Parathyroid adenoma (tissue), 2 donors: ENCODE data around the gene C16orf74.

Experiments used
- H2AFZ ChIP-seq: fragments of 300-600 bp; sonication (generic); one replicate; pipeline ENCODE4 v1.7.0; 2017; ENCODE audit warnings: antibody characterized with exemption, mild to moderate bottlenecking
- H3K27ac ChIP-seq: fragments of 300-600 bp; sonication (generic); one replicate; pipeline ENCODE4 v1.7.0; 2017
- H3K27me3 ChIP-seq: fragments of 300-600 bp; sonication (generic); one replicate; pipeline ENCODE4 v1.7.0; 2017; ENCODE audit warnings: low read length; ENCODE audit not compliant: control insufficient read depth, insufficient read depth
- H3K36me3 ChIP-seq: fragments of 300-600 bp; sonication (generic); one replicate; pipeline ENCODE4 v1.7.0; 2017; ENCODE audit warnings: low read length; ENCODE audit not compliant: control insufficient read depth, insufficient read depth
- H3K4me1 ChIP-seq: fragments of 300-600 bp; sonication (generic); one replicate; pipeline ENCODE4 v1.7.0; 2017; ENCODE audit warnings: control low read depth
- H3K4me2 ChIP-seq: fragments of 300-600 bp; sonication (generic); one replicate; pipeline ENCODE4 v1.7.0; 2017; ENCODE audit warnings: low read length
- H3K4me3 ChIP-seq: fragments of 300-600 bp; sonication (generic); one replicate; pipeline ENCODE4 v1.7.0; 2017; ENCODE audit warnings: low read depth, low read length
- H3K79me2 ChIP-seq: fragments of 300-600 bp; sonication (generic); one replicate; pipeline ENCODE4 v1.7.0; 2017; ENCODE audit warnings: control low read depth
- H3K9ac ChIP-seq: fragments of 300-600 bp; sonication (generic); one replicate; pipeline ENCODE4 v1.7.0; 2017; ENCODE audit warnings: mild to moderate bottlenecking
- H3K9me3 ChIP-seq: fragments of 300-600 bp; sonication (generic); one replicate; pipeline ENCODE4 v1.7.0; 2017; ENCODE audit warnings: low read length; ENCODE audit not compliant: control insufficient read depth
- TF ChIP-seq, protein P1 (sequence below): fragments of 300-600 bp; sonication (generic); IDR thresholded peaks from one replicate; pipeline ENCODE4 v1.7.0; 2017; ENCODE audit warnings: antibody characterized with exemption, mild to moderate bottlenecking
- donor health status: primary hyperparathyroidism.

C16orf74 gene

DNA sequence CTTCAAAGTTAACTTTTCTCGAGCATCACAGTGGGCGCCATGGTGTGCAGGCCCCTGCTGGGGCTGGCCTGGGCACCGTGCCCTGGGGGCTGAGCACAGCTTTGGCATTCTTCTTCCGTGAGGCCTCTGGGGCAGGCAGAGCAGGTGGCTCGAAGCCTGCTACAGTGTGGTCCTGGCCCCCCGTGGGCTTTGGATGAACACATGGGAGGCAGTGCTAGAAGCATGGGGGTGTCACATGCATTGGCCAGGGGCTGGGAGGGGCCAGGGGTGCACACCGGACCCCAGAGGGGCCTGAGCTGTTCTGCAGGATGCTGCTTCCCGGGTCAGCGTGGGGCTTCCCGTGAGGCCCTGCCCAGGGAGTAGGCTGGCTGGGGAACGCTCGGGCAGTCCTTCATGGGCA lies 12.1 kb upstream of the C16orf74 start:
- H3K27ac ChIP-seq, result no peak overlapping the region
- no peak overlapping the region for H3K4me3 ChIP-seq
- no peaks in the 10 kb centered on the region for H3K27me3 ChIP-seq
- TF ChIP-seq, protein P1, sequence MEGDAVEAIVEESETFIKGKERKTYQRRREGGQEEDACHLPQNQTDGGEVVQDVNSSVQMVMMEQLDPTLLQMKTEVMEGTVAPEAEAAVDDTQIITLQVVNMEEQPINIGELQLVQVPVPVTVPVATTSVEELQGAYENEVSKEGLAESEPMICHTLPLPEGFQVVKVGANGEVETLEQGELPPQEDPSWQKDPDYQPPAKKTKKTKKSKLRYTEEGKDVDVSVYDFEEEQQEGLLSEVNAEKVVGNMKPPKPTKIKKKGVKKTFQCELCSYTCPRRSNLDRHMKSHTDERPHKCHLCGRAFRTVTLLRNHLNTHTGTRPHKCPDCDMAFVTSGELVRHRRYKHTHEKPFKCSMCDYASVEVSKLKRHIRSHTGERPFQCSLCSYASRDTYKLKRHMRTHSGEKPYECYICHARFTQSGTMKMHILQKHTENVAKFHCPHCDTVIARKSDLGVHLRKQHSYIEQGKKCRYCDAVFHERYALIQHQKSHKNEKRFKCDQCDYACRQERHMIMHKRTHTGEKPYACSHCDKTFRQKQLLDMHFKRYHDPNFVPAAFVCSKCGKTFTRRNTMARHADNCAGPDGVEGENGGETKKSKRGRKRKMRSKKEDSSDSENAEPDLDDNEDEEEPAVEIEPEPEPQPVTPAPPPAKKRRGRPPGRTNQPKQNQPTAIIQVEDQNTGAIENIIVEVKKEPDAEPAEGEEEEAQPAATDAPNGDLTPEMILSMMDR, result no peak
- no peaks in the 10 kb centered on the region for H3K36me3 ChIP-seq
- H3K9me3 ChIP-seq, result no peaks in the 10 kb centered on the region
- H3K79me2 ChIP-seq, result no peaks in the 10 kb centered on the region
- H3K4me2 ChIP-seq, result no peak overlapping the region
- no peak overlapping the region for H3K9ac ChIP-seq
- no peak overlapping the region for H2AFZ ChIP-seq
- no peaks in the 10 kb centered on the region for H3K4me1 ChIP-seq

DNA sequence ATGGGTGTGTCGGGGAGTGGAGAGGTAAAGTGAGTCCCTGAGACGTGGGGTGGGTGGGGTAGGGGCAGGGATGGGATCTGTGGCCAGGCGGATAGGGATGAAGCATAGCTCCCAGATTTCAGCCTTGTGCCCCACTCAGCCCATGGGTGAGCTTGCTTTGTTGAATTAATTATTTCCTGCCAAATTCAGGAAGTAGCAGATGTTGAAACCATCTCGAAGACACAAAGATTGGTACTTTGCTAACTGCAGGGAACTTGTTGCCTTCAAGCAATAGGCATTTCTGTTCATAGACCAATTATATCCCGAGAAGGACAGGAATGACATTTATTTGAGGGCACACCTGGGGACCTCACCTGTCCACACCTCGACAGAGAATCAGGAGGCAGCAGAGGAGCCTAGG lies 11.0 kb upstream of the C16orf74 start:
- Histone ChIP-seq H3K9ac (no peak overlapping the region), H2AFZ (no peak overlapping the region), H3K4me2 (no peak overlapping the region), H3K27ac (no peak overlapping the region), H3K27me3 (no peaks in the 10 kb centered on the region), H3K9me3 (no peaks in the 10 kb centered on the region), H3K79me2 (no peaks in the 10 kb centered on the region), H3K4me1 (no peaks in the 10 kb centered on the region), H3K4me3 (no peak overlapping the region), H3K36me3 (no peaks in the 10 kb centered on the region)
- TF ChIP-seq, protein P1, result no peak

DNA sequence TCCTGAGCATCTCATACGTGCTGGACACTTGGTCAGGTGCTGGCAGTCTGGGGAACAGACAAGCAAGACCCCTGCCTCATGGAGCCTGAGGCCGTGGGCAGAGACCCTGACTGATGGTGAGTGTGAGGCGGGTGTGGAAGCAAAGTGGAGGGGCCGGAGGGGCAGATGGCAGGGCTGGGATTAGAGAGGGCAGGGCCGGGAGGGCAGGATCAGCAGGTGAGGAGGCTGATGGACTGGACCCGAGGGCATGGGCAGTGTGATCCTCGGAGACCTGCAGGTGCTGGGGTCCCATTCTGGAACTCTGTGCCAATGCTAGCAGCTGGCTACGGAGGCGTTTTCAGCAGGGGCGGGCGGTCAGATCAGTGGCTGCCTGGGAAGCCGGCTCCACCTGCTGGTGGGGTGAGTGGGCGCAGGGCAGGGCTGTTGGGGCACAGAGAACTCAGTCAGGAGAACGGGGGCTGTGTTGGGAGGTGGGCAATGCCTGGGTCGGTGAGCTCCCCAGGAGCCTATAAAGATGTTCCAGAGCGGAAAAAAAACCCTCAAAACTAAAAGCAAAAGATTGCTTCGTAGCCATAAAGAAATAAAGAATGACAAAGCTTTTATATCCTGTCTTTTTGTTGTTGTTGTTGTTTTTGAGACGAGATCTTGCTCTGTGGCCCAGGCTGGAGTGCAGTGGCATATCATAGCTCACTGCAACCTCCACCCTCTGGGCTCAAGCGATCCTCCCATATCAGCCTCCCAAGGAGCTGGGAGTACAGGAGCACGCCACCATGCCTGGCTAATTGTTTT lies 8.9 kb upstream of the C16orf74 start:
- no peak overlapping the region for H3K9ac ChIP-seq
- no peak overlapping the region for H3K4me3 ChIP-seq
- no peaks in the 10 kb centered on the region for H3K79me2 ChIP-seq
- H2AFZ ChIP-seq, result no peak overlapping the region
- H3K9me3 ChIP-seq, result no peaks in the 10 kb centered on the region
- H3K4me1 ChIP-seq, result no peaks in the 10 kb centered on the region
- H3K27me3 ChIP-seq, result no peaks in the 10 kb centered on the region
- H3K4me2 ChIP-seq, result no peak overlapping the region
- TF ChIP-seq, protein P1, result peak; percentile 55
- no peaks in the 10 kb centered on the region for H3K36me3 ChIP-seq
- no peak overlapping the region for H3K27ac ChIP-seq

DNA sequence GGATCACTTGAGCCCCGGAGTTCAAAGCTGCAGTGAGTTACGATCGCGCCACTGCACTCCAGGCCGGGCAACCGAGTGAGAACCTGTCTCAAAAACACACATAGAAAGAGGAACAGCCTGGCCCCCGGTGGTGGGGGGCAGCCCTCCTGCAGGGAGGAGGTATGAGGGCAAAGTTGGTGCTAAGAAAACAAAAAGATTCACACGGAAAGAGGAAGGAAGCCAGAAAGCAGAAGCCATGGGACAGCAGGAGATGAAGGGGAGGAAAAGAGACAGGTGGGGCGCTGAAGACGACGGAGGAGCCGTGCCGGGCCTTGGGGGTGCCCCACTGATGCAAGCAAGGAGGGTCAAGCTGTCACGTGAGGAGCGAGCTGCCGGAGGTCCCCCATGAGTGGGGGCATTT lies 8.2 kb upstream of the C16orf74 start:
- Histone ChIP-seq H3K4me2 (no peak overlapping the region), H3K9ac (no peak overlapping the region), H3K36me3 (no peaks in the 10 kb centered on the region), H3K27me3 (no peaks in the 10 kb centered on the region), H3K79me2 (no peaks in the 10 kb centered on the region), H3K9me3 (no peaks in the 10 kb centered on the region), H3K27ac (no peak overlapping the region), H3K4me1 (no peaks in the 10 kb centered on the region), H3K4me3 (no peak overlapping the region), H2AFZ (no peak overlapping the region)
- TF ChIP-seq, protein P1, result no peak

DNA sequence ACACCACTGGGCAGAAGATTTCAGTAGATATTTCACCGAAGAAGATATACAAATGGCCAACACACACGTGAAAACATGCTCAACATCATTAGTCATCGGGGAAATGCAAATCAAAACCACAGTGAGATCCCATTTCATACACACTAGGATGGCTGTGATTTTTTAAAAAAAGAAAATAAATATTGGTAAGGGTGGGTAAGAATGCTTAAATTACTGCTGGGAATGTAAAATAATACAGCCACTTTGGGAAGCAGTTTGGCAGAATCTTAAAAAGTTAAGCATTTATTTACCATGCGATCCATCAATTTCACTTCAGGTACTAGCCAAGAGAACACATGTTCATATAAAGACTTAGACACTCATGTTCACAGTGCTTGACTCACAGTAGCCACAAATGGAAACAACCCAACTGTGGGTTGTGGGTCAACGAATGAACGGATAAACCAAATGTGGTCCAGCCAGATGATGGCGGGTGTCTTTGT lies 6.5 kb upstream of the C16orf74 start:
- Histone ChIP-seq H3K4me2 (no peak overlapping the region), H3K36me3 (no peaks in the 10 kb centered on the region), H3K27ac (no peak overlapping the region), H3K4me3 (no peak overlapping the region), H2AFZ (no peak overlapping the region), H3K27me3 (no peaks in the 10 kb centered on the region), H3K4me1 (no peaks in the 10 kb centered on the region), H3K79me2 (no peaks in the 10 kb centered on the region), H3K9ac (no peak overlapping the region), H3K9me3 (no peaks in the 10 kb centered on the region)
- TF ChIP-seq, protein P1, result no peak
